ENCODE results near the gene PSME3IP1. TPM values are rescaled to one million over a fixed set of nuclear protein-coding genes. Genes with fewer than 3 reads are reported as not detected.

The PSME3IP1 gene
- 123 TPM for polyA plus RNA-seq (2012; ENCODE audit: missing spikeins)

DNA sequence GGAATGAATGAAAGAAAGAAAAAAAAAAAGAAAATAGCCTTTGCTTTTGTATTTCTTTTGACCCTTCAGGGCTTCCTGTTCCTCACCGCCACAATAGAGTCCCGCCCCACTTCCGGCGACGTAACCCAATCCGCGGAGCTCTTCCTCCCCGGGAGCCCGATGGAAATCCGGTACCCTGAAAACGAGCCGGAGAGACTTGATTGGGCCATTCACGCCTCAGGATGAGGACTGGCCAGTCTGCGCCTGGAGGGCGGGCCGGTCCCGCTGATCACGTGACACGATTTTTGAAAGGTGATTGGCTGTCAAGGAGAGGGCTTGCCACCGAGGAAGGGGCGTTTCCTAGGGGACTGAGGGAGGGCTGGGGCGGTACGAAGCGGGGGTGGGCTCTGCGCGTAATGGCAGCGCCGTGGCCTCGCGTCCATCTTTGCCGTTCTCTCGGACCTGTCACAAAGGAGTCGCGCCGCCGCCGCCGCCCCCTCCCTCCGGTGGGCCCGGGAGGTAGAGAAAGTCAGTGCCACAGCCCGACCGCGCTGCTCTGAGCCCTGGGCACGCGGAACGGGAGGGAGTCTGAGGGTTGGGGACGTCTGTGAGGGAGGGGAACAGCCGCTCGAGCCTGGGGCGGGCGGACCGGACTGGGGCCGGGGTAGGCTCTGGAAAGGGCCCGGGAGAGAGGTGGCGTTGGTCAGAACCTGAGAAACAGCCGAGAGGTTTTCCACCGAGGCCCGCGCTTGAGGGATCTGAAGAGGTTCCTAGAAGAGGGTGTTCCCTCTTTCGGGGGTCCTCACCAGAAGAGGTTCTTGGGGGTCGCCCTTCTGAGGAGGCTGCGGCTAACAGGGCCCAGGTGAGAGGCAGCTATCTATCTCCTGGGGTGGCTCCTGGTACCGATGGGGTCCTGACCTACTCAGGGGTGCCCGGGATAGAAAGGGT is at the start of gene PSME3IP1, which contains the start of gene RSPRY1:
PSME3IP1 (minus strand) TSS at position 95 of the 927 bp plus-strand sequence. CDS start 12,185 bp downstream, outside the sequence.
RSPRY1 (plus strand) TSS at position 385 of the 927 bp plus-strand sequence. CDS start 18,330 bp downstream, outside the sequence.
- peak; percentile 98 for DNase-seq (ENCODE audit: insufficient read length)
- FAIRE-seq, result peak; percentile 98
- 0 out of 2 replicates have a peak, but pooled peaks have one; percentile 42 for TF ChIP-seq TAF1 (IDR thresholded peaks at IDR 0.05; ENCODE audit: borderline replicate concordance, low read depth, low read length)
- TF ChIP-seq POLR2AphosphoS5 (IDR thresholded peaks at IDR 0.05; ENCODE audit: low read depth, low read length), result peak; percentile 6; the same call in 1 of the 2 replicates
- peak; percentile 82; the same call in 1 of the 2 replicates for TF ChIP-seq POLR2A (IDR thresholded peaks at IDR 0.05; ENCODE audit: low read depth, low read length)

- FAIRE-seq (no peak), DNase-seq (ENCODE audit: insufficient read length) (no peak)
- TF ChIP-seq POLR2AphosphoS5 (IDR thresholded peaks at IDR 0.05; ENCODE audit: low read depth, low read length) (no peak), TAF1 (IDR thresholded peaks at IDR 0.05; ENCODE audit: borderline replicate concordance, low read depth, low read length) (no peak), POLR2A (IDR thresholded peaks at IDR 0.05; ENCODE audit: low read depth, low read length) (no peak)
Measured at GRCh38 chr16:57235128-57236021, 49.5 kb upstream of the PSME3IP1 start.

GRCh38 chr16:57234707-57235092 is 48.9 kb upstream of the PSME3IP1 start:
- FAIRE-seq (no peak), DNase-seq (ENCODE audit: insufficient read length) (no peak)
- TF ChIP-seq TAF1 (IDR thresholded peaks at IDR 0.05; ENCODE audit: borderline replicate concordance, low read depth, low read length) (no peak), POLR2A (IDR thresholded peaks at IDR 0.05; ENCODE audit: low read depth, low read length) (no peak), POLR2AphosphoS5 (IDR thresholded peaks at IDR 0.05; ENCODE audit: low read depth, low read length) (no peak)

DNA sequence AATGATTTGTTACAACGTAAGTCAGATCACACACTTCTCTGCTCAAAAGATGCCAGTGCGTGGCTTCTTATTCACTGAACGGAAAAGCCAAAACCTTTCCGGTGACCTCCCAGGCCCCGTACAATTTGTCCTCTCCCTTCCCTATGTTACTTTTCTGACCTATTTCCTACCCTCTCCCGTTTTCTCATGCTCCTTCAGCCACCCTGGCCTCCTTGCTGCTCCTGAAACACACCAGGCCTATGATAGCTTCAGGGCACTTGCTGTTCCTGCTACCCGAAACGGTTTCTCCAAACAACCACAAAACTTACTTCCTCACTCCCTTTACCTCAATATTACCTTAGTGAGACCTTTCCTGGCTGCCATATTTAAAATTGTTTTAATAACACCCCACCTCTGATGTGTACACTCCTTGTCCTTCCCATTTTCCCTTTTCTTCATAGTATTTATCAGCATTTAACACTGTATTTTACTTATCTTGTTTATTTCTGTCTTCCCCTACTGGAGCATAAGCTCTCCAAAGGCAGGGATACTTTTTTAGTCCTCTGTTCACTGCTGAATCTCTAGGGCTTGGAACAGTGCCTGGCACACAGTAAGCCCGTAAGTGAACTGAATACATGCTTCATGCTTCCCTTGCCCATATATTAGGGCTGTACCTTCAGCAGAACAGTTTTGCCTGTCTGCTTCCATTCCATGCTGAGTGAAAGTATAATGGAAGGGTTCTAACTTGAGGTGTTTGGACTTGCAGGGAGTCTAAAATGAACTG is 48.3 kb upstream of the PSME3IP1 start:
- no peak for TF ChIP-seq POLR2A (IDR thresholded peaks at IDR 0.05; ENCODE audit: low read depth, low read length)
- FAIRE-seq (no peak), DNase-seq (ENCODE audit: insufficient read length) (no peak)

GRCh38 chr16:57231821-57232350 is 46.0 kb upstream of the PSME3IP1 start:
- DNase-seq (ENCODE audit: insufficient read length) (no peak), FAIRE-seq (no peak)
- TF ChIP-seq POLR2AphosphoS5 (IDR thresholded peaks at IDR 0.05; ENCODE audit: low read depth, low read length), result no peak
- TF ChIP-seq POLR2A (IDR thresholded peaks at IDR 0.05; ENCODE audit: low read depth, low read length), result no peak
- TF ChIP-seq TAF1 (IDR thresholded peaks at IDR 0.05; ENCODE audit: borderline replicate concordance, low read depth, low read length), result no peak

DNA sequence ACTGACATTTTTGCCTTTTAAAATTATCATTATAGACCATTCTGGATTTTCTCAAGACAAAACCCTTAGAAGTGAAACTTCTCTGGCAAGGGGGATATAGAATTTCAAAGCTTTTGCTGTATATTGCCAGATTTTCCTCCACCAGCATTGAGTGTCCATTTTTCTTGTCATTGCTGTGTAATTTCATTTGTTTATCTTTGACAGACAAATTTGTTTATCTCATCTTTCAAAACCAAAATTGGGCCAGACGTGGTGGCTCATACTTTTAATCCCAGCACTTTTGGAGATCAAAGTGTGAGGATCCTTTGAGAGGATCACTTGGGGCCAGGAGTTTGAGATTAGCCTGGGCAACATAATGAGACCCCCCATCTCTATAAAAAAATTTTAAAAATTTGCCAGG is 43.2 kb upstream of the PSME3IP1 start:
- DNase-seq (ENCODE audit: insufficient read length) (no peak), FAIRE-seq (no peak)
- no peak for TF ChIP-seq TAF1 (IDR thresholded peaks at IDR 0.05; ENCODE audit: borderline replicate concordance, low read depth, low read length)
- no peak for TF ChIP-seq POLR2AphosphoS5 (IDR thresholded peaks at IDR 0.05; ENCODE audit: low read depth, low read length)

GRCh38 chr16:57226701-57227621 is 41.1 kb upstream of the PSME3IP1 start:
- TF ChIP-seq POLR2A (IDR thresholded peaks at IDR 0.05; ENCODE audit: low read depth, low read length) (no peak), POLR2AphosphoS5 (IDR thresholded peaks at IDR 0.05; ENCODE audit: low read depth, low read length) (no peak), TAF1 (IDR thresholded peaks at IDR 0.05; ENCODE audit: borderline replicate concordance, low read depth, low read length) (no peak)
- no peak for FAIRE-seq
- no peak for DNase-seq (ENCODE audit: insufficient read length)

DNA sequence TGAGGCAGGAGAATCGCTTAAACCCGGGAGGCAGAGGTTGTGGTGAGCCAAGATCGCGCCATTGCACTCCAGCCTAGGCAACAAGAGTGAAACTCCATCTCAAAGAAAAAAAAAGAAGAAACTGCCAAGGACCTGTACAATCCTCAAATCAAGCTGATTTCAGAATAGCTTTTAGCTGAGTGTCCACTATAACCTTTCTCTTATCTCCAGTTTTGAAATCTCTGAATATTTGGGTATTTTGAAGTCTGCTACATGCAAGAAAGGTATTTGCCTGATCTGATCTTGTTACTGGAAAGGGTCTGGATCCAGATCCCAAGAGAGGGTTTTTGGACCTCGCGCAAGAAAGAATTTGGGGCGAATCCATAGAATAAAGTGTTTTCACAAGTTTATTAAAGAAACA is 40.1 kb upstream of the PSME3IP1 start:
- DNase-seq (ENCODE audit: insufficient read length) (no peak), FAIRE-seq (no peak)
- TF ChIP-seq TAF1 (IDR thresholded peaks at IDR 0.05; ENCODE audit: borderline replicate concordance, low read depth, low read length) (no peak), POLR2AphosphoS5 (IDR thresholded peaks at IDR 0.05; ENCODE audit: low read depth, low read length) (no peak), POLR2A (IDR thresholded peaks at IDR 0.05; ENCODE audit: low read depth, low read length) (no peak)

DNA sequence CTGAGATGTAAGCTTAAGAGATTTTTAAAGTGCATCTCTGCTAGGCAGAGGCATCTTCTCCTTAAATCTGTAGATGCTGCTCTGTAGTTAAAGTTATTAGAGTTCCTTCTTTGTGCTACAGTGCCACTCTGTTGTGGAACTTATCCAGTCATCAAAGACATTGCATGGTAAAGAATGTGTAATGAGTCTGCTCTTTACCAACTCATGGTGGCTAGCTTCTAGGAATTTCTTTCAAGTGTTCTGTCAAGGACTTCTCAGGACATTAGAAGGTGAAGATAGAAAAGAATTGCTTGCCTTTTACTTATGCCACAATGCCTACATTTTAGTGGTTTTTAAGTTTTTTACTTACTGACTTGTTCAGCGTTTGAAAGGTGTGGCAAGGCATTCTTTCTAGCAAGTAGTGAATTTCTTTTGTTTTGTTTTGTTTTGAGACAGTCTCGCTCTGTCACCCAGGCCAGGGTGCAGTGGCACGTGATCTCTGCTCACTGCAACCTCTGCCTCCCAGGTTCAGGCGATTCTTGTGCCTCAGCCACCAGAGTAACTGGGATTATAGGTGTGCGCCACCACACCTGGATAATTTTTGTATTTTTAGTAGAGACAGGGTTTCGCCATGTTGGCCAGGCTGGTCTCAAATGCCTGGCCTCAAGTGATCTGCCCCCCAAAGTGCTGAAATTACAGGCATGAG is 39.0 kb upstream of the PSME3IP1 start:
- no peak for TF ChIP-seq POLR2A (IDR thresholded peaks at IDR 0.05; ENCODE audit: low read depth, low read length)
- no peak for TF ChIP-seq TAF1 (IDR thresholded peaks at IDR 0.05; ENCODE audit: borderline replicate concordance, low read depth, low read length)
- no peak for TF ChIP-seq POLR2AphosphoS5 (IDR thresholded peaks at IDR 0.05; ENCODE audit: low read depth, low read length)
- no peak for DNase-seq (ENCODE audit: insufficient read length)
- FAIRE-seq, result no peak

All from GM12892 (cell line).